HepG2 (cell line): ENCODE results near the gene ALKBH2. TPM values are rescaled to one million over a fixed set of nuclear protein-coding genes. Genes with fewer than 3 reads are reported as not detected.
"Not testable (repeated sequence)": the region's sequence is repeated elsewhere in the genome, so short reads cannot be mapped to it uniquely, and the experiment has no call there.

Experiments used
- ATAC-seq: fragments of 200-7000 bp; cut with Tn5 transposase; 3 replicates; pipeline ENCODE4 v1.9.1; 2020; ENCODE audit warnings: mild to moderate bottlenecking, moderate library complexity
- BruUV-seq: library from RNA; stranded (reverse); fragments of 400-500 nt; replicated peaks from 2 replicates; lab custom pipeline; 2021; lab: Mats Ljungman, UMichigan
- CTCF ChIA-PET: fragments of 300-600 bp; formaldehyde crosslinking; extraction: SDS; loops from one replicate; lab custom pipeline; 2021; ENCODE audit warnings: low total read pairs, inconsistent platforms, low intra/inter-chr PET ratio; lab: Yijun Ruan, JAX
- POLR2A ChIA-PET: fragments of 350-600 bp; sonication (Branson Sonifier 250); formaldehyde crosslinking; loops from one replicate; lab custom pipeline; 2020; ENCODE audit warnings: antibody characterized with exemption, inconsistent platforms; lab: Yijun Ruan, JAX
- DNase-seq: peaks from one replicate; pipeline ENCODE4 v3.0.0-alpha.2; 2015; ENCODE audit warnings: low spot score
- FAIRE-seq: peaks from 3 replicates; lab custom pipeline; 2011; peaks lifted over from hg19 to GRCh38; lab: Jason Lieb, UNC
- H2AFZ ChIP-seq: one replicate; pipeline ENCODE4 v1.6.1; 2011; ENCODE audit warnings: low read length, inconsistent platforms
- H3K27ac ChIP-seq: fragments of 300-600 bp; 3 replicates; pipeline ENCODE4 v1.8.0; 2011; ENCODE audit warnings: mixed run types, mild to moderate bottlenecking, mixed read lengths, low read length, inconsistent platforms; ENCODE audit not compliant: insufficient read depth; ENCODE audit errors: extremely low read length
- H3K27me3 ChIP-seq, 2 experiments: fragments of 200-600 bp in 1 of 2; 2 replicates in 1 of 2; 3 replicates in 1 of 2; pipeline versions ENCODE4 v1.6.0 to v1.8.0; 2011; ENCODE audit warnings: low read length in 2 of 2, mild to moderate bottlenecking in 2 of 2, moderate library complexity in 2 of 2, inconsistent platforms in 1 of 2; ENCODE audit not compliant: insufficient read depth in 2 of 2, control insufficient read depth in 1 of 2
- H3K36me3 ChIP-seq, 2 experiments: fragments of 200-600 bp in 1 of 2; replicated peaks in 1 of 2; 2 replicates in 1 of 2; 3 replicates in 1 of 2; pipeline versions ENCODE4 v1.5.1 to v1.8.0; 2011; ENCODE audit warnings: low read length in 2 of 2, inconsistent platforms in 1 of 2; ENCODE audit not compliant: insufficient read depth in 2 of 2, control insufficient read depth in 1 of 2
- H3K4me1 ChIP-seq: 2 replicates; pipeline ENCODE4 v1.5.1; 2012; ENCODE audit warnings: low read length, inconsistent platforms; ENCODE audit not compliant: insufficient read depth
- H3K4me2 ChIP-seq: 2 replicates; pipeline ENCODE4 v1.6.0; 2011; ENCODE audit warnings: low read depth, low read length, inconsistent platforms
- H3K4me3 ChIP-seq, 3 experiments: fragments of 200-600 bp in 1 of 3; sonication (generic), shearing (Covaris generic) in 1 of 3; replicated peaks in 1 of 3; 2 replicates each; pipeline ENCODE4 v1.5.1; 2011 to 2016; ENCODE audit warnings: low read length in 3 of 3, inconsistent platforms in 2 of 3, low read depth in 2 of 3, mild to moderate bottlenecking in 2 of 3, control low read depth in 1 of 3, mixed read lengths in 1 of 3; ENCODE audit not compliant: insufficient read depth in 1 of 3
- H3K79me2 ChIP-seq: one replicate; pipeline ENCODE4 v1.6.1; 2011; ENCODE audit warnings: low read length, inconsistent platforms; ENCODE audit not compliant: insufficient read depth
- H3K9ac ChIP-seq: 2 replicates; pipeline ENCODE4 v1.6.0; 2011; ENCODE audit warnings: mild to moderate bottlenecking, low read depth, low read length, inconsistent platforms; ENCODE audit not compliant: insufficient read depth
- H3K9me3 ChIP-seq: 2 replicates; pipeline ENCODE4 v1.5.1; 2012; ENCODE audit warnings: mild to moderate bottlenecking, low read length
- H4K20me1 ChIP-seq: 2 replicates; pipeline ENCODE4 v1.6.0; 2011; ENCODE audit warnings: inconsistent platforms, mild to moderate bottlenecking, low read length, moderate library complexity; ENCODE audit not compliant: insufficient read depth
- CBX2 ChIP-seq, 2 experiments: fragments of 200-600 bp in 1 of 2; sonication (generic); formaldehyde crosslinking in 1 of 2; IDR thresholded peaks; 2 replicates each; pipeline versions ENCODE4 v1.7.0 to v1.8.1; 2018 to 2022; ENCODE audit warnings: low read depth in 2 of 2, low read length in 1 of 2, mild to moderate bottlenecking in 1 of 2, missing genetic modification reagents in 1 of 2
- CREB3 ChIP-seq: sonication (generic); formaldehyde crosslinking; IDR thresholded peaks from 2 replicates; pipeline ENCODE4 v1.5.0; 2020; ENCODE audit warnings: missing genetic modification reagents
- ZNF136 ChIP-seq: sonication (generic); formaldehyde crosslinking; IDR thresholded peaks from 2 replicates; pipeline ENCODE4 v1.8.1; 2022; ENCODE audit warnings: low read depth, mild to moderate bottlenecking, moderate library complexity, missing genetic modification reagents
- WGBS: methylation state at CpG from one replicate; pipeline ENCODE4 v1.1.6; 2017; ENCODE audit warnings: low lambda C conversion rate; 5-methylcytosine and 5-hydroxymethylcytosine counted together
- in situ Hi-C: cut with HindIII; loops from 2 replicates; pipeline ENCODE4 v1.10.0; 2017; ENCODE audit warnings: low pct_unique_long_range_greater_than_20kb; ENCODE audit not compliant: extremely low pct_ligation_motif_present
- intact Hi-C: fragments of 100-400 bp; cut with micrococcal nuclease; formaldehyde crosslinking; loops from one replicate; pipeline ENCODE4 v1.10.0; 2022; ENCODE audit not compliant: unreplicated experiment
- polyA plus RNA-seq, 8 experiments: library from polyadenylated mRNA; depleted of rRNA in 3 of 8; stranded (reverse) in 7 of 8; unstranded in 1 of 8; fragments of >200 nt; fragmentation: Illumina TruSeq in 4 of 8; extraction: Trizol in 4 of 8; gene quantifications; 2 replicates each; pipeline versions ENCODE4 v1.2.1 to v1.2.3, GENCODE V29; 2011 to 2016; ENCODE audit warnings: low read depth in 4 of 8, missing spikeins in 1 of 8, mixed read lengths in 1 of 8; ENCODE audit not compliant: insufficient read depth in 1 of 8
- total RNA-seq, 5 experiments: library from RNA; depleted of rRNA; stranded (reverse); fragments of >200 nt; fragmentation: Illumina TruSeq; extraction: Trizol; gene quantifications; 2 replicates each; pipeline ENCODE4 v1.2.3, GENCODE V29; 2016; ENCODE audit warnings: low read depth in 1 of 5

Gene ALKBH2
- total and polyA plus RNA-seq, 2 of the 13 experiments (the other 11 are each of a cell fraction or from before 2014, with no cell fraction given): 21.0 to 40.5 TPM

GRCh38 chr12:109052097-109052413, 41.2 kb downstream of the ALKBH2 start:
- under 1% methylated on average over 6 of the region's 6 CpGs for WGBS
- 0 out of 2 replicates have a peak, but pooled peaks have one; percentile 71 for TF ChIP-seq ZNF136 (CRISPR knock-in tag)
- TF ChIP-seq CBX2 (IDR thresholded peaks at IDR 0.05; ENCODE audit: low read depth, low read length): no peak
- no peak for TF ChIP-seq CBX2 (CRISPR knock-in tag; IDR thresholded peaks at IDR 0.05; ENCODE audit: low read depth)
- TF ChIP-seq CREB3 (CRISPR knock-in tag): 0 out of 2 replicates have a peak, but pooled peaks have one; percentile 42
- H3K79me2 ChIP-seq: peaks cover 7% of the 10 kb centered on the region
- H4K20me1 ChIP-seq: no peaks in the 10 kb centered on the region
- peak overlapping the region; percentile 96 for H3K4me2 ChIP-seq
- no peaks in the 10 kb centered on the region; a peak in 1 of 5 replicates for H3K27me3 ChIP-seq
- H3K27ac ChIP-seq: no peak overlapping the region
- ChIA-PET CTCF (no interaction called here), POLR2A (interaction anchor here (0.7 to 1.4 kb wide), 3 partner anchors 14 to 41 kb away, joined by 3 to 4 read pairs (median 3); partner anchors contain the start of gene ALKBH2)
- ATAC-seq (no peak), FAIRE-seq (no peak), DNase-seq (no peak)
- peak overlapping the region; percentile 84 for H3K9ac ChIP-seq
- intact Hi-C loops: loop anchor here (5.0 kb wide), 1 partner anchor 40 kb away; the partner anchor contains the start of gene ALKBH2
- H3K9me3 ChIP-seq: no peaks in the 10 kb centered on the region
- BruUV-seq: no TSS peak
- peak overlapping the region; percentile 77 to 97 (median 92) for H3K4me3 ChIP-seq
- H3K36me3 ChIP-seq: no peaks in the 10 kb centered on the region
- H3K4me1 ChIP-seq: peaks cover 12% of the 10 kb centered on the region
- in situ Hi-C loops: no loop called here
- peak overlapping the region; percentile 62 for H2AFZ ChIP-seq

- H3K27ac ChIP-seq, DNase-seq, H3K27me3 ChIP-seq, POLR2A ChIA-PET, ATAC-seq, H3K9me3 ChIP-seq, BruUV-seq, FAIRE-seq, CTCF ChIA-PET, in situ Hi-C loops, H3K9ac ChIP-seq, H3K4me3 ChIP-seq, H3K79me2 ChIP-seq, H2AFZ ChIP-seq, H3K4me2 ChIP-seq, H3K36me3 ChIP-seq, H4K20me1 ChIP-seq: not testable (repeated sequence)
- peaks cover 12% of the 10 kb centered on the region for H3K4me1 ChIP-seq
- intact Hi-C loops: loop anchor here (5.0 kb wide), 1 partner anchor 43 kb away; the partner anchor contains the start of gene ALKBH2
- 32% methylated on average over 8 of the region's 8 CpGs for WGBS
These were observed 43.5 kb downstream of the ALKBH2 start for GRCh38 chr12:109049794-109050193.

- H3K9me3 ChIP-seq, H3K36me3 ChIP-seq, H3K9ac ChIP-seq, H3K4me1 ChIP-seq, H2AFZ ChIP-seq, H3K79me2 ChIP-seq, DNase-seq, ATAC-seq, H3K4me3 ChIP-seq, in situ Hi-C loops, H4K20me1 ChIP-seq, CTCF ChIA-PET, POLR2A ChIA-PET, FAIRE-seq, H3K4me2 ChIP-seq, BruUV-seq, H3K27ac ChIP-seq, H3K27me3 ChIP-seq, intact Hi-C loops: not testable (repeated sequence)
- WGBS: 30% methylated on average over 3 of the region's 3 CpGs
These were observed 44.6 kb downstream of the ALKBH2 start for GRCh38 chr12:109048706-109049105.
